AG04449 (cell line): ENCODE data around the gene HABP2.

Experiments used
- CTCF ChIA-PET: fragments of 350-600 bp; formaldehyde crosslinking; extraction: SDS; loops from one replicate; lab custom pipeline; 2021; ENCODE audit warnings: antibody characterized with exemption; lab: Yijun Ruan, JAX
- POLR2A ChIA-PET: fragments of 400-600, 350-600 bp; formaldehyde crosslinking; extraction: SDS; loops from one replicate; lab custom pipeline; 2020; ENCODE audit warnings: antibody characterized with exemption, inconsistent platforms; lab: Yijun Ruan, JAX
- DNase-seq: peaks from one replicate; pipeline ENCODE4 v3.0.0-alpha.2; 2010; ENCODE audit warnings: low read depth, low spot score
- H3K4me3 ChIP-seq: 2 replicates; pipeline ENCODE4 v1.5.1; 2011; ENCODE audit warnings: low read depth, mild to moderate bottlenecking, control low read depth, low read length
- CTCF ChIP-seq: IDR thresholded peaks from one replicate; pipeline ENCODE4 v1.5.1; 2011; ENCODE audit warnings: mild to moderate bottlenecking, moderate library complexity, low read length, control low read depth, inconsistent platforms; ENCODE audit not compliant: insufficient read depth; ENCODE audit errors: missing control alignments

Gene HABP2

GRCh38 chr10:113585949-113586348 lies 33.1 kb downstream of the HABP2 start:
- ChIA-PET CTCF (no interaction called here), POLR2A (no interaction called here)
- no peak for DNase-seq

GRCh38 chr10:113589201-113589770 lies 36.4 kb downstream of the HABP2 start:
- ChIA-PET CTCF (no interaction called here), POLR2A (no interaction called here)
- no peak for TF ChIP-seq CTCF
- no peak overlapping the region for H3K4me3 ChIP-seq
- no peak for DNase-seq

More at GRCh38 chr10:113585949-113586348, 33.1 kb downstream of the HABP2 start:
- no peak overlapping the region for H3K4me3 ChIP-seq
- TF ChIP-seq CTCF, result no peak

GRCh38 chr10:113590581-113590980 lies 37.7 kb downstream of the HABP2 start:
- H3K4me3 ChIP-seq, result no peak overlapping the region
- no peak for DNase-seq
- ChIA-PET POLR2A (no interaction called here), CTCF (no interaction called here)
- TF ChIP-seq CTCF, result no peak

- POLR2A ChIA-PET, result no interaction called here
- no peak for DNase-seq
- CTCF ChIA-PET, result no interaction called here
- no peak for TF ChIP-seq CTCF
- no peak overlapping the region for H3K4me3 ChIP-seq
Observed at GRCh38 chr10:113592380-113592779, 39.5 kb downstream of the HABP2 start.

GRCh38 chr10:113594652-113595051 lies 41.8 kb downstream of the HABP2 start:
- TF ChIP-seq CTCF, result no peak
- ChIA-PET POLR2A (no interaction called here), CTCF (no interaction called here)
- no peak overlapping the region for H3K4me3 ChIP-seq
- no peak for DNase-seq

GRCh38 chr10:113600569-113600968 lies 47.7 kb downstream of the HABP2 start:
- CTCF ChIA-PET, result interaction anchor here (2.2 kb wide), 1 partner anchor 16 kb away, joined by 5 read pairs; no protein-coding TSS in a partner anchor
- TF ChIP-seq CTCF, result no peak
- POLR2A ChIA-PET, result no interaction called here
- DNase-seq, result no peak
- H3K4me3 ChIP-seq, result no peak overlapping the region
